Erythroblast (primary cell): Measurements from ENCODE around the gene CYP2B6.

Source experiments
- GATA1 ChIP-seq: IDR thresholded peaks from 2 replicates; pipeline ENCODE4 v1.6.1; 2011; ENCODE audit warnings: low read depth, mild to moderate bottlenecking, control low read depth, low read length, moderate library complexity
- POLR2A ChIP-seq: IDR thresholded peaks from 2 replicates; pipeline ENCODE4 v1.6.1; 2011; ENCODE audit warnings: mild to moderate bottlenecking, low read length

DNA sequence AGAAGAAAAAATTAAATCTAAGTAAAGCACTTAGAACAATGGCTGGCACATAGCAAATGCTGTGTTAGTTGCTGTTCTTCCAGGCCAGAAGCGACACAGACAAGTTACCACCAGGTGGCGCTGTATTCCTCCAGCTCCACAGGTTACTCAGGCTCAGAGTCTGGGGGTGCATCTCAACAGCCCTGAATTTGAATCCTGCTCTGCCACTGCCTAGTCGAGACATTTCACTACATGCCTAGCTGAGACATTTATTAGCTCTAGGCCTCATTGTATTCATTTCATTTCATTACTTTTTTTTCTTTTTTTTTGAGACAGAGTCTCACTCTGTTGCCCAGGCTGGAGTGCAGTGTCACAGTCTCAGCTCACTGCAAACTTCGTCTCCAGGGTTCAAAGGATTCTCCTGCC, 16.4 kb upstream of the CYP2B6 start:
- no peak for TF ChIP-seq POLR2A
- TF ChIP-seq GATA1, result no peak
